HepG2 (cell line): ENCODE results near the gene NPW. TPM values are rescaled to one million over a fixed set of nuclear protein-coding genes. Genes with fewer than 3 reads are reported as not detected.

Source experiments
- ATAC-seq: fragments of 200-7000 bp; cut with Tn5 transposase; 3 replicates; pipeline ENCODE4 v1.9.1; 2020; ENCODE audit warnings: mild to moderate bottlenecking, moderate library complexity
- BruUV-seq: library from RNA; stranded (reverse); fragments of 400-500 nt; replicated peaks from 2 replicates; lab custom pipeline; 2021; lab: Mats Ljungman, UMichigan
- CTCF ChIA-PET: fragments of 300-600 bp; formaldehyde crosslinking; extraction: SDS; loops from one replicate; lab custom pipeline; 2021; ENCODE audit warnings: low total read pairs, inconsistent platforms, low intra/inter-chr PET ratio; lab: Yijun Ruan, JAX
- POLR2A ChIA-PET: fragments of 350-600 bp; sonication (Branson Sonifier 250); formaldehyde crosslinking; loops from one replicate; lab custom pipeline; 2020; ENCODE audit warnings: antibody characterized with exemption, inconsistent platforms; lab: Yijun Ruan, JAX
- DNase-seq: peaks from one replicate; pipeline ENCODE4 v3.0.0-alpha.2; 2015; ENCODE audit warnings: low spot score
- FAIRE-seq: peaks from 3 replicates; lab custom pipeline; 2011; peaks lifted over from hg19 to GRCh38; lab: Jason Lieb, UNC
- H2AFZ ChIP-seq: one replicate; pipeline ENCODE4 v1.6.1; 2011; ENCODE audit warnings: low read length, inconsistent platforms
- H3K27ac ChIP-seq: fragments of 300-600 bp; 3 replicates; pipeline ENCODE4 v1.8.0; 2011; ENCODE audit warnings: mixed run types, mild to moderate bottlenecking, mixed read lengths, low read length, inconsistent platforms; ENCODE audit not compliant: insufficient read depth; ENCODE audit errors: extremely low read length
- H3K27me3 ChIP-seq, 2 experiments: fragments of 200-600 bp in 1 of 2; 2 replicates in 1 of 2; 3 replicates in 1 of 2; pipeline versions ENCODE4 v1.6.0 to v1.8.0; 2011; ENCODE audit warnings: low read length in 2 of 2, mild to moderate bottlenecking in 2 of 2, moderate library complexity in 2 of 2, inconsistent platforms in 1 of 2; ENCODE audit not compliant: insufficient read depth in 2 of 2, control insufficient read depth in 1 of 2
- H3K36me3 ChIP-seq, 2 experiments: fragments of 200-600 bp in 1 of 2; replicated peaks in 1 of 2; 2 replicates in 1 of 2; 3 replicates in 1 of 2; pipeline versions ENCODE4 v1.5.1 to v1.8.0; 2011; ENCODE audit warnings: low read length in 2 of 2, inconsistent platforms in 1 of 2; ENCODE audit not compliant: insufficient read depth in 2 of 2, control insufficient read depth in 1 of 2
- H3K4me1 ChIP-seq: 2 replicates; pipeline ENCODE4 v1.5.1; 2012; ENCODE audit warnings: low read length, inconsistent platforms; ENCODE audit not compliant: insufficient read depth
- H3K4me2 ChIP-seq: 2 replicates; pipeline ENCODE4 v1.6.0; 2011; ENCODE audit warnings: low read depth, low read length, inconsistent platforms
- H3K4me3 ChIP-seq, 3 experiments: fragments of 200-600 bp in 1 of 3; sonication (generic), shearing (Covaris generic) in 1 of 3; replicated peaks in 1 of 3; 2 replicates each; pipeline ENCODE4 v1.5.1; 2011 to 2016; ENCODE audit warnings: low read length in 3 of 3, inconsistent platforms in 2 of 3, low read depth in 2 of 3, mild to moderate bottlenecking in 2 of 3, control low read depth in 1 of 3, mixed read lengths in 1 of 3; ENCODE audit not compliant: insufficient read depth in 1 of 3
- H3K79me2 ChIP-seq: one replicate; pipeline ENCODE4 v1.6.1; 2011; ENCODE audit warnings: low read length, inconsistent platforms; ENCODE audit not compliant: insufficient read depth
- H3K9ac ChIP-seq: 2 replicates; pipeline ENCODE4 v1.6.0; 2011; ENCODE audit warnings: mild to moderate bottlenecking, low read depth, low read length, inconsistent platforms; ENCODE audit not compliant: insufficient read depth
- H3K9me3 ChIP-seq: 2 replicates; pipeline ENCODE4 v1.5.1; 2012; ENCODE audit warnings: mild to moderate bottlenecking, low read length
- H4K20me1 ChIP-seq: 2 replicates; pipeline ENCODE4 v1.6.0; 2011; ENCODE audit warnings: inconsistent platforms, mild to moderate bottlenecking, low read length, moderate library complexity; ENCODE audit not compliant: insufficient read depth
- ARID4A ChIP-seq: sonication (generic); formaldehyde crosslinking; IDR thresholded peaks from 2 replicates; pipeline ENCODE4 v1.5.0; 2020; ENCODE audit warnings: mild to moderate bottlenecking, missing genetic modification reagents, borderline replicate concordance
- FOXP1 ChIP-seq, 2 experiments: fragments of 450-650 bp in 1 of 2; IDR thresholded peaks; 2 replicates each; pipeline ENCODE4 v1.6.1; 2017 to 2018; ENCODE audit warnings: antibody characterized with exemption in 1 of 2
- GATAD1 ChIP-seq: IDR thresholded peaks from 2 replicates; pipeline ENCODE4 v1.6.1; 2016; ENCODE audit warnings: missing genetic modification reagents, missing compliant biosample characterization
- GATAD2A ChIP-seq: IDR thresholded peaks from 2 replicates; pipeline ENCODE4 v1.6.1; 2016
- HNRNPLL ChIP-seq: fragments of 200-400 bp; formaldehyde crosslinking; IDR thresholded peaks from 2 replicates; pipeline ENCODE4 v1.6.1; 2017; ENCODE audit warnings: mild to moderate bottlenecking, low read depth, low read length; ENCODE audit not compliant: poor library complexity, severe bottlenecking
- SAP130 ChIP-seq: IDR thresholded peaks from 2 replicates; pipeline ENCODE4 v1.6.1; 2016; ENCODE audit warnings: low read depth
- ZFX ChIP-seq: sonication (generic); formaldehyde crosslinking; IDR thresholded peaks from 2 replicates; pipeline ENCODE4 v1.4.0; 2020; ENCODE audit warnings: mild to moderate bottlenecking, low read depth, missing genetic modification reagents, moderate library complexity
- ZNF574 ChIP-seq: sonication (generic); formaldehyde crosslinking; IDR thresholded peaks from 2 replicates; pipeline ENCODE4 v1.4.0; 2020; ENCODE audit warnings: missing genetic modification reagents
- ZNF687 ChIP-seq: sonication (generic); formaldehyde crosslinking; IDR thresholded peaks from 2 replicates; pipeline ENCODE4 v1.5.1; 2020; ENCODE audit warnings: mild to moderate bottlenecking, missing genetic modification reagents, moderate library complexity
- WGBS: methylation state at CpG from one replicate; pipeline ENCODE4 v1.1.6; 2017; ENCODE audit warnings: low lambda C conversion rate; 5-methylcytosine and 5-hydroxymethylcytosine counted together
- in situ Hi-C: cut with HindIII; loops from 2 replicates; pipeline ENCODE4 v1.10.0; 2017; ENCODE audit warnings: low pct_unique_long_range_greater_than_20kb; ENCODE audit not compliant: extremely low pct_ligation_motif_present
- intact Hi-C: fragments of 100-400 bp; cut with micrococcal nuclease; formaldehyde crosslinking; loops from one replicate; pipeline ENCODE4 v1.10.0; 2022; ENCODE audit not compliant: unreplicated experiment
- polyA plus RNA-seq, 8 experiments: library from polyadenylated mRNA; depleted of rRNA in 3 of 8; stranded (reverse) in 7 of 8; unstranded in 1 of 8; fragments of >200 nt; fragmentation: Illumina TruSeq in 4 of 8; extraction: Trizol in 4 of 8; gene quantifications; 2 replicates each; pipeline versions ENCODE4 v1.2.1 to v1.2.3, GENCODE V29; 2011 to 2016; ENCODE audit warnings: low read depth in 4 of 8, missing spikeins in 1 of 8, mixed read lengths in 1 of 8; ENCODE audit not compliant: insufficient read depth in 1 of 8
- total RNA-seq, 5 experiments: library from RNA; depleted of rRNA; stranded (reverse); fragments of >200 nt; fragmentation: Illumina TruSeq; extraction: Trizol; gene quantifications; 2 replicates each; pipeline ENCODE4 v1.2.3, GENCODE V29; 2016; ENCODE audit warnings: low read depth in 1 of 5
- TF ChIP-seq, protein P1 (sequence below): IDR thresholded peaks from 2 replicates; pipeline ENCODE4 v1.6.1; 2016; ENCODE audit warnings: mild to moderate bottlenecking

NPW gene
- total and polyA plus RNA-seq, 2 of the 13 experiments (the other 11 are each of a cell fraction or from before 2014, with no cell fraction given), result 0.24 to 0.97 TPM

- peak; percentile 52 for ATAC-seq
- H2AFZ ChIP-seq, result no peak overlapping the region
- no peak overlapping the region; a peak in 1 of 6 replicates for H3K4me3 ChIP-seq
- H3K36me3 ChIP-seq, result no peaks in the 10 kb centered on the region
- peak overlapping the region; percentile 93 for H3K4me2 ChIP-seq
- intact Hi-C loops, result no loop called here
- FAIRE-seq, result peak; percentile 48
- H3K27me3 ChIP-seq, result peaks cover 2 to 20% of the 10 kb centered on the region in 2 experiments; a peak in 2 of 5 replicates
- CTCF ChIA-PET, result no interaction called here
- in situ Hi-C loops, result no loop called here
- H3K9me3 ChIP-seq, result no peaks in the 10 kb centered on the region
- H3K79me2 ChIP-seq, result no peaks in the 10 kb centered on the region
- no peak overlapping the region for H3K9ac ChIP-seq
- H4K20me1 ChIP-seq, result no peaks in the 10 kb centered on the region
- no peak overlapping the region for H3K27ac ChIP-seq
- POLR2A ChIA-PET, result interaction anchor here (1.1 to 2.9 kb wide), 5 partner anchors 19 to 139 kb away, joined by 3 to 22 read pairs (median 7); partner anchors contain the start of genes NTHL1, RPS2, TRAF7 and TSC2
- whole genome bisulfite sequencing, result 3% methylated on average over 3 of the region's 13 CpGs
- peaks cover 62% of the 10 kb centered on the region for H3K4me1 ChIP-seq
- BruUV-seq, result no TSS peak
- DNase-seq, result peak; percentile 41
- TF ChIP-seq ZFX (peak; percentile 34; the same call in 1 of the 2 replicates), ZNF574 (CRISPR knock-in tag) (peak; percentile 51; the same call in 1 of the 2 replicates), HNRNPLL (peak; percentile 26), SAP130 (CRISPR knock-in tag) (peak; percentile 40), FOXP1 (IDR thresholded peaks at IDR 0.05) (no peak), FOXP1 (CRISPR knock-in tag; IDR thresholded peaks at IDR 0.05) (peak; percentile 53; the same call in 1 of the 2 replicates), GATAD2A (CRISPR knock-in tag) (peak; percentile 78), ZNF687 (CRISPR knock-in tag) (peak; percentile 46), GATAD1 (CRISPR knock-in tag) (0 out of 2 replicates have a peak, but pooled peaks have one; percentile 35), ARID4A (CRISPR knock-in tag) (peak; percentile 20; the same call in 1 of the 2 replicates)
- TF ChIP-seq, protein P1, sequence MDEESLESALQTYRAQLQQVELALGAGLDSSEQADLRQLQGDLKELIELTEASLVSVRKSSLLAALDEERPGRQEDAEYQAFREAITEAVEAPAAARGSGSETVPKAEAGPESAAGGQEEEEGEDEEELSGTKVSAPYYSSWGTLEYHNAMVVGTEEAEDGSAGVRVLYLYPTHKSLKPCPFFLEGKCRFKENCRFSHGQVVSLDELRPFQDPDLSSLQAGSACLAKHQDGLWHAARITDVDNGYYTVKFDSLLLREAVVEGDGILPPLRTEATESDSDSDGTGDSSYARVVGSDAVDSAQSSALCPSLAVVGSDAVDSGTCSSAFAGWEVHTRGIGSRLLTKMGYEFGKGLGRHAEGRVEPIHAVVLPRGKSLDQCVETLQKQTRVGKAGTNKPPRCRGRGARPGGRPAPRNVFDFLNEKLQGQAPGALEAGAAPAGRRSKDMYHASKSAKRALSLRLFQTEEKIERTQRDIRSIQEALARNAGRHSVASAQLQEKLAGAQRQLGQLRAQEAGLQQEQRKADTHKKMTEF (CRISPR knock-in tag), result peak; percentile 55; the same call in 1 of the 2 replicates
Observed at GRCh38 chr16:2016407-2016922, 3.1 kb upstream of the NPW start.
